Measurements from ENCODE around the gene SCAANT1.

GRCh38 chr3:63927422-63928280 lies 15.5 kb upstream of the SCAANT1 start:
- TF ChIP-seq CTCF (IDR thresholded peaks at IDR 0.05) (no peak), POLR2A (IDR thresholded peaks at IDR 0.05) (no peak)
